OCI-LY7 (cell line): ENCODE results near the gene ZNF668. TPM values are rescaled to one million over a fixed set of nuclear protein-coding genes. Genes with fewer than 3 reads are reported as not detected.

Experiments
- BruUV-seq: library from RNA; stranded (reverse); fragments of 400-500 nt; replicated peaks from 2 replicates; lab custom pipeline; 2021; lab: Mats Ljungman, UMichigan
- CTCF ChIA-PET: fragments of 300-600 bp; sonication (Branson Sonifier 250); formaldehyde crosslinking; loops from one replicate; lab custom pipeline; 2022; ENCODE audit warnings: antibody characterized with exemption; ENCODE audit not compliant: unreplicated experiment; lab: Charles Lee
- POLR2A ChIA-PET: fragments of 300-600 bp; sonication (Branson Sonifier 250); formaldehyde crosslinking; loops from one replicate; lab custom pipeline; 2022; ENCODE audit warnings: antibody characterized with exemption; lab: Charles Lee
- DNase-seq: peaks from one replicate; pipeline ENCODE4 v3.0.0-alpha.2; 2015; ENCODE audit warnings: low spot score
- H2AFZ ChIP-seq: fragments of 200-600 bp; sonication (generic), shearing (Covaris generic); 2 replicates; pipeline ENCODE4 v1.6.1; 2014; ENCODE audit warnings: mild to moderate bottlenecking, antibody characterized with exemption, low read length, moderate library complexity
- H3K27ac ChIP-seq: fragments of 200-600 bp; sonication (generic); 2 replicates; pipeline ENCODE4 v1.5.1; 2014; ENCODE audit warnings: mixed run types, low read depth, mild to moderate bottlenecking, moderate library complexity, low read length, inconsistent platforms; ENCODE audit not compliant: poor library complexity, severe bottlenecking
- H3K36me3 ChIP-seq: fragments of 200-600 bp; sonication (generic); 2 replicates; pipeline ENCODE4 v1.6.1; 2014; ENCODE audit warnings: mild to moderate bottlenecking, antibody characterized with exemption, low read length, moderate library complexity, mixed read lengths; ENCODE audit not compliant: insufficient read depth
- H3K4me1 ChIP-seq: fragments of 200-600 bp; sonication (generic); 2 replicates; pipeline ENCODE4 v1.5.1; 2014; ENCODE audit warnings: mild to moderate bottlenecking, low read length; ENCODE audit not compliant: insufficient read depth, poor library complexity, severe bottlenecking
- H3K4me2 ChIP-seq: fragments of 200-600 bp; sonication (generic); 2 replicates; pipeline ENCODE4 v1.6.1; 2014; ENCODE audit warnings: mild to moderate bottlenecking, low read length
- H3K4me3 ChIP-seq: fragments of 200-600 bp; sonication (generic); 2 replicates; pipeline ENCODE4 v1.5.1; 2014; ENCODE audit warnings: mild to moderate bottlenecking, low read depth, low read length; ENCODE audit not compliant: poor library complexity, severe bottlenecking
- H3K79me2 ChIP-seq: fragments of 200-600 bp; sonication (generic); 2 replicates; pipeline ENCODE4 v1.6.1; 2016; ENCODE audit warnings: low read depth, mild to moderate bottlenecking, low read length, moderate library complexity, mixed read lengths; ENCODE audit not compliant: insufficient read depth
- H3K9me2 ChIP-seq: fragments of 200-600 bp; sonication (generic); 2 replicates; pipeline ENCODE4 v1.6.1; 2016; ENCODE audit warnings: mild to moderate bottlenecking, low read length, mixed read lengths; ENCODE audit not compliant: insufficient read depth
- H3K9me3 ChIP-seq: fragments of 200-600 bp; sonication (generic); 2 replicates; pipeline ENCODE4 v1.6.1; 2014; ENCODE audit warnings: mild to moderate bottlenecking, mixed run types, low read length, mixed read lengths
- H4K20me1 ChIP-seq: fragments of 200-600 bp; sonication (generic); 2 replicates; pipeline ENCODE4 v1.6.1; 2014; ENCODE audit warnings: mild to moderate bottlenecking, antibody characterized with exemption, low read length, moderate library complexity, mixed read lengths; ENCODE audit not compliant: insufficient read depth
- EZH2phosphoT487 ChIP-seq: fragments of 200-600 bp; sonication (generic); IDR thresholded peaks from 2 replicates; pipeline ENCODE4 v1.6.1; 2018; ENCODE audit warnings: low read depth, borderline replicate concordance, mild to moderate bottlenecking, mixed run types, antibody characterized with exemption, low read length, moderate library complexity, mixed read lengths
- intact Hi-C: fragments of 100-400 bp; cut with micrococcal nuclease; formaldehyde crosslinking; loops from one replicate; pipeline ENCODE4 v1.10.0; 2022; ENCODE audit not compliant: unreplicated experiment
- total RNA-seq, 2 experiments: library from RNA; depleted of rRNA in 1 of 2; stranded (reverse); fragments of >200 nt in 1 of 2; shearing (Covaris generic) in 1 of 2; gene quantifications; 2 replicates each; pipeline ENCODE4 v1.2.3, GENCODE V29; 2014 to 2022
- TF ChIP-seq, protein P1 (sequence below): fragments of 200-600 bp; sonication (generic); conservative IDR thresholded peaks from 2 replicates; pipeline ENCODE4 v1.5.1; 2014; ENCODE audit warnings: mild to moderate bottlenecking, antibody characterized with exemption, low read length, moderate library complexity, mixed read lengths

ZNF668 gene
- total RNA-seq, 2 experiments from 2014 or later, result 7.8 to 21.7 TPM

DNA sequence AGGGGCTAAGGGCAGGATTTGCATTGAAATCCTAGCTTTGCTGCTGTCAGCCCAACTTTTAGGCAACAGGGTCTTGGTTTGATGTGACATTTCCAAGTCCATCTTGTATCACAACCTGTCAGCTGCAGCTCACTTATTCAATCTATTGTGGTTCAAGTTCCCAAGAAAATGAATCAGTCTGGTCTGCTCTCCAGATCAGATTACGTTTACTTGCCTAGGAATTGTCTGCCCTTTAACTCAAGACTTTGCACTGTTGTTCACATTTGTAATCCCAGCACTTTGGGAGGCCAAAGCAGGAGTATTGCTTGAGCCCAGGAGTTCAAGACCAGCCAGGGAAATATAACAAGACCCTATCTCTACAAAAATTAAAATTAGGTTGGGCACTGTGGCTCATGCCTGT is 30.7 kb downstream of the ZNF668 start:
- Histone ChIP-seq H3K4me1 (no peaks in the 10 kb centered on the region), H3K36me3 (no peaks in the 10 kb centered on the region; the same call in 1 of the 2 replicates), H3K79me2 (no peaks in the 10 kb centered on the region), H3K9me3 (no peaks in the 10 kb centered on the region), H4K20me1 (no peaks in the 10 kb centered on the region), H3K4me3 (no peak overlapping the region), H3K9me2 (no peaks in the 10 kb centered on the region), H3K27ac (no peak overlapping the region), H3K4me2 (no peak overlapping the region), H2AFZ (no peak overlapping the region)
- DNase-seq, result no peak
- TF ChIP-seq, protein P1, sequence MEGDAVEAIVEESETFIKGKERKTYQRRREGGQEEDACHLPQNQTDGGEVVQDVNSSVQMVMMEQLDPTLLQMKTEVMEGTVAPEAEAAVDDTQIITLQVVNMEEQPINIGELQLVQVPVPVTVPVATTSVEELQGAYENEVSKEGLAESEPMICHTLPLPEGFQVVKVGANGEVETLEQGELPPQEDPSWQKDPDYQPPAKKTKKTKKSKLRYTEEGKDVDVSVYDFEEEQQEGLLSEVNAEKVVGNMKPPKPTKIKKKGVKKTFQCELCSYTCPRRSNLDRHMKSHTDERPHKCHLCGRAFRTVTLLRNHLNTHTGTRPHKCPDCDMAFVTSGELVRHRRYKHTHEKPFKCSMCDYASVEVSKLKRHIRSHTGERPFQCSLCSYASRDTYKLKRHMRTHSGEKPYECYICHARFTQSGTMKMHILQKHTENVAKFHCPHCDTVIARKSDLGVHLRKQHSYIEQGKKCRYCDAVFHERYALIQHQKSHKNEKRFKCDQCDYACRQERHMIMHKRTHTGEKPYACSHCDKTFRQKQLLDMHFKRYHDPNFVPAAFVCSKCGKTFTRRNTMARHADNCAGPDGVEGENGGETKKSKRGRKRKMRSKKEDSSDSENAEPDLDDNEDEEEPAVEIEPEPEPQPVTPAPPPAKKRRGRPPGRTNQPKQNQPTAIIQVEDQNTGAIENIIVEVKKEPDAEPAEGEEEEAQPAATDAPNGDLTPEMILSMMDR, result no peak
- no peak for TF ChIP-seq EZH2phosphoT487
- intact Hi-C loops, result no loop called here
- ChIA-PET POLR2A (interaction anchor here (0.5 kb wide), 1 partner anchor 40 kb away, joined by 3 read pairs; no protein-coding TSS in a partner anchor), CTCF (interaction anchor here (0.6 kb wide), 1 partner anchor 10 kb away, joined by 3 read pairs; the partner anchor contains the start of gene STX4)
- no TSS peak for BruUV-seq

DNA sequence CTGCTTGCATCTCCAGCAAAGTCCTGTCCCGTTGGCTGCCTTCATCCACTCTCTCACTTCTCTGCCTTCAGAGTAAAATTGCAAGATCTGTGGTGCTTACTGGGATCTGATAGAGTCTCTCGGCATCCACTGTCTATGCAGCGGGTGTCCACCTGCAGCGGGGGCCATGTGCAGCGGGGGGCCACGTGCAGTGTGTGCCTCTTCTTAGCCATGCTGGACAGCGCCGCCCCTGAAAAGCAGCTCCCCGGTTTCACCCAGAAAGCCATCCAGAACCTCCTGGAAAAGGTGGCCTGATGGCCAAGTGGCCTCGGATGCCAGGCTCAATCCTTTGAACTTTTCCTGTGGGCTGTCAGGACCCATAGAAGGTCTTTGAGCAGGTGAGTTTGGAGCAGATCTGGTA is 31.2 kb downstream of the ZNF668 start:
- no peak overlapping the region for H3K4me3 ChIP-seq

DNA sequence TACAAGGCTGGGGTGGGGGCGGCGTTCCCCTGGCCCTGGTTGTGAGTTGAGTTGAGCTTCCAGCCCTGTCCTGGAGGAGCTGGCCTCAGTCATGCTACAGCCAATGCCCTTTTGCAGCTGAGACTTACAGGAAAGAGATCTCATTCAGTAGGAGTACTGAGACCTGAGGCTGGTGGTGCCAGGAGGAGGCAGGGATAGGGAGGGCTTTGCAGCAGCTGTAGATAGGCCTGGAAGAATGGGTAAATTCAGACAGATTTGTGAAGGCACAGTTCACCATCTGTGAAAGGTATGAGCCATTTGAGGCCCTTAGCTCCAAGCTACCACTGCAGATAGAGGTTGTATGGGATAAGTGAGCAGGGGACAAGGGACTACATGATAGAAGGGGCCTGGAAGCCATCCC is 35.0 kb downstream of the ZNF668 start:
- POLR2A ChIA-PET, result interaction anchor here (0.5 kb wide), 1 partner anchor 21 kb away, joined by 3 read pairs; no protein-coding TSS in a partner anchor
- Histone ChIP-seq H3K79me2 (no peaks in the 10 kb centered on the region; the same call in 1 of the 2 replicates), H3K4me1 (peaks cover 5% of the 10 kb centered on the region), H3K9me2 (no peaks in the 10 kb centered on the region), H3K27ac (no peak overlapping the region), H3K4me2 (no peak overlapping the region), H3K9me3 (no peaks in the 10 kb centered on the region), H2AFZ (no peak overlapping the region), H3K36me3 (peaks cover 4% of the 10 kb centered on the region; the same call in 1 of the 2 replicates), H4K20me1 (no peaks in the 10 kb centered on the region), H3K4me3 (no peak overlapping the region)
- no TSS peak for BruUV-seq
- CTCF ChIA-PET, result no interaction called here
- TF ChIP-seq, protein P1, result no peak
- TF ChIP-seq EZH2phosphoT487, result no peak
- DNase-seq, result no peak
- intact Hi-C loops, result no loop called here

More for the DNA sequence above, 31.2 kb downstream of the ZNF668 start:
- Histone ChIP-seq H3K27ac (no peak overlapping the region), H3K9me3 (no peaks in the 10 kb centered on the region), H3K36me3 (no peaks in the 10 kb centered on the region; the same call in 1 of the 2 replicates), H3K4me2 (no peak overlapping the region), H3K79me2 (no peaks in the 10 kb centered on the region), H3K4me1 (no peaks in the 10 kb centered on the region), H2AFZ (no peak overlapping the region), H4K20me1 (no peaks in the 10 kb centered on the region), H3K9me2 (no peaks in the 10 kb centered on the region)
- no peak for TF ChIP-seq EZH2phosphoT487
- no peak for DNase-seq
- ChIA-PET POLR2A (interaction anchor here (0.5 kb wide), 1 partner anchor 40 kb away, joined by 3 read pairs; no protein-coding TSS in a partner anchor), CTCF (interaction anchor here (0.6 kb wide), 1 partner anchor 9 kb away, joined by 3 read pairs; the partner anchor contains the start of gene STX4)
- BruUV-seq, result no TSS peak
- intact Hi-C loops, result no loop called here
